K562 (cell line): ENCODE data around the gene GARIN6. TPM values are rescaled to one million over a fixed set of nuclear protein-coding genes. Genes with fewer than 3 reads are reported as not detected.

Experiments
- ATAC-seq: fragments of 200-7000 bp; cut with Tn5 transposase; 3 replicates; pipeline ENCODE4 v1.9.1; 2020; ENCODE audit warnings: moderate library complexity
- BruUV-seq: library from RNA; stranded (reverse); fragments of 400-500 nt; replicated peaks from 2 replicates; lab custom pipeline; 2021; lab: Mats Ljungman, UMichigan
- CTCF ChIA-PET: fragments of 300-600 bp; formaldehyde crosslinking; extraction: SDS; loops from one replicate; lab custom pipeline; 2021; ENCODE audit warnings: low intra/inter-chr PET ratio; lab: Yijun Ruan, JAX
- POLR2A ChIA-PET: fragments of 300-600, 350-650 bp; sonication (Branson Sonifier 250); formaldehyde crosslinking; extraction: SDS; loops from one replicate; lab custom pipeline; 2021; ENCODE audit warnings: antibody characterized with exemption, inconsistent platforms; lab: Yijun Ruan, JAX
- DNase-seq, 4 experiments: peaks; one replicate each; pipeline versions ENCODE4 v3.0.0 to v3.0.0-alpha.2; 2011 to 2018; ENCODE audit warnings: low spot score in 3 of 4, mixed read lengths in 3 of 4; ENCODE audit errors: extremely low read depth in 1 of 4
- FAIRE-seq: peaks from 2 replicates; lab custom pipeline; 2011; peaks lifted over from hg19 to GRCh38; lab: Jason Lieb, UNC
- H2AFZ ChIP-seq: 2 replicates; pipeline ENCODE4 v1.6.0; 2011; ENCODE audit warnings: low read depth, low read length, control low read depth, inconsistent platforms
- H3K27ac ChIP-seq: fragments of 200-600 bp; 3 replicates; pipeline ENCODE4 v1.8.0; 2011; ENCODE audit warnings: low read depth, mild to moderate bottlenecking, control low read depth, inconsistent platforms, low read length, moderate library complexity, mixed read lengths; ENCODE audit errors: extremely low read depth
- H3K27me3 ChIP-seq, 2 experiments: fragments of 300-600 bp in 1 of 2; 2 replicates in 1 of 2; 3 replicates in 1 of 2; pipeline versions ENCODE4 v1.6.0 to v1.8.0; 2011; ENCODE audit warnings: inconsistent platforms in 2 of 2, low read length in 2 of 2, mild to moderate bottlenecking in 1 of 2, mixed read lengths in 1 of 2, moderate library complexity in 1 of 2; ENCODE audit not compliant: control insufficient read depth in 2 of 2, insufficient read depth in 2 of 2
- H3K36me3 ChIP-seq: fragments of 300-600 bp; 3 replicates; pipeline ENCODE4 v1.8.0; 2011; ENCODE audit warnings: mild to moderate bottlenecking, low read length, inconsistent platforms; ENCODE audit not compliant: control insufficient read depth, insufficient read depth
- H3K4me1 ChIP-seq, 2 experiments: fragments of 200-600 bp in 1 of 2; replicated peaks in 1 of 2; 2 replicates in 1 of 2; 3 replicates in 1 of 2; pipeline versions ENCODE4 v1.5.1 to v1.8.0; 2011; ENCODE audit warnings: inconsistent platforms in 2 of 2, low read length in 2 of 2, mild to moderate bottlenecking in 1 of 2, mixed read lengths in 1 of 2, moderate library complexity in 1 of 2; ENCODE audit not compliant: control insufficient read depth in 2 of 2, insufficient read depth in 2 of 2
- H3K4me2 ChIP-seq: 2 replicates; pipeline ENCODE4 v1.6.1; 2011; ENCODE audit warnings: low read length, control low read depth, inconsistent platforms, mixed read lengths; ENCODE audit not compliant: insufficient read depth
- H3K4me3 ChIP-seq: fragments of 200-600 bp; sonication (generic), shearing (Covaris generic); 2 replicates; pipeline ENCODE4 v1.5.1; 2016; ENCODE audit warnings: control low read depth, inconsistent platforms
- H3K79me2 ChIP-seq: fragments of 200-600 bp; 3 replicates; pipeline ENCODE4 v1.8.0; 2011; ENCODE audit warnings: low read length, inconsistent platforms; ENCODE audit not compliant: control insufficient read depth, insufficient read depth
- H3K9ac ChIP-seq, 2 experiments: 2 replicates each; pipeline versions ENCODE4 v1.6.0 to v1.6.1; 2011; ENCODE audit warnings: low read depth in 2 of 2, low read length in 2 of 2, control low read depth in 1 of 2, inconsistent platforms in 1 of 2, mild to moderate bottlenecking in 1 of 2, mixed read lengths in 1 of 2; ENCODE audit not compliant: insufficient read depth in 1 of 2
- H3K9me1 ChIP-seq: one replicate; pipeline ENCODE4 v1.6.0; 2011; ENCODE audit warnings: inconsistent platforms, mild to moderate bottlenecking, low read length, moderate library complexity; ENCODE audit not compliant: control insufficient read depth, insufficient read depth
- H3K9me3 ChIP-seq: replicated peaks from 2 replicates; pipeline ENCODE4 v1.5.1; 2011; ENCODE audit warnings: low read depth, low read length, inconsistent platforms; ENCODE audit not compliant: control insufficient read depth, insufficient read depth
- H4K20me1 ChIP-seq: replicated peaks from 2 replicates; pipeline ENCODE4 v1.6.1; 2011; ENCODE audit warnings: low read length, inconsistent platforms, mixed read lengths; ENCODE audit not compliant: control insufficient read depth, insufficient read depth
- ERF ChIP-seq: fragments of 450-650 bp; formaldehyde crosslinking; IDR thresholded peaks from 2 replicates; pipeline ENCODE4 v1.4.0; 2020; ENCODE audit warnings: mild to moderate bottlenecking, mixed read lengths
- GABPB1 ChIP-seq: sonication (generic); formaldehyde crosslinking; IDR thresholded peaks from 2 replicates; pipeline ENCODE4 v1.8.0; 2022; ENCODE audit warnings: mild to moderate bottlenecking, missing genetic modification reagents
- HDAC1 ChIP-seq, 2 experiments: fragments of 450-650 bp; IDR thresholded peaks; 2 replicates each; pipeline ENCODE4 v1.6.1; 2016 to 2017; ENCODE audit warnings: inconsistent platforms in 1 of 2, mild to moderate bottlenecking in 1 of 2, moderate library complexity in 1 of 2
- KLF16 ChIP-seq: IDR thresholded peaks from 2 replicates; pipeline ENCODE4 v1.6.1; 2016; ENCODE audit warnings: antibody characterized with exemption
- MCM7 ChIP-seq, 2 experiments: fragments of 450-650 bp; IDR thresholded peaks; 2 replicates each; pipeline ENCODE4 v1.6.1; 2016 to 2018
- NCOA4 ChIP-seq: fragments of 450-650 bp; IDR thresholded peaks from 2 replicates; pipeline ENCODE4 v1.6.1; 2018; ENCODE audit warnings: mild to moderate bottlenecking; ENCODE audit not compliant: partially characterized antibody
- NCOA6 ChIP-seq: fragments of 450-650 bp; IDR thresholded peaks from 2 replicates; pipeline ENCODE4 v1.6.1; 2017; ENCODE audit warnings: mild to moderate bottlenecking
- RBM34 ChIP-seq: fragments of 200-400 bp; formaldehyde crosslinking; IDR thresholded peaks from 2 replicates; pipeline ENCODE4 v1.6.1; 2018; ENCODE audit warnings: low read length, borderline replicate concordance; ENCODE audit not compliant: insufficient read depth
- U2AF1 ChIP-seq: fragments of 200-400 bp; formaldehyde crosslinking; optimal IDR thresholded peaks from 2 replicates; pipeline ENCODE3; 2017; ENCODE audit warnings: mild to moderate bottlenecking, low read depth, low read length, moderate library complexity
- ZBTB1 ChIP-seq: sonication (generic); formaldehyde crosslinking; IDR thresholded peaks from 2 replicates; pipeline ENCODE4 v1.8.1; 2023; ENCODE audit warnings: missing genetic modification reagents, low read depth, mild to moderate bottlenecking, borderline replicate concordance
- ZNF224 ChIP-seq: sonication (generic); formaldehyde crosslinking; IDR thresholded peaks from 2 replicates; pipeline ENCODE4 v1.8.0; 2022; ENCODE audit warnings: mild to moderate bottlenecking, missing genetic modification reagents
- ZNF764 ChIP-seq: fragments of 250-450 bp; sonication (Bioruptor Pico); IDR thresholded peaks from 2 replicates; pipeline ENCODE4 v1.4.0; 2020; ENCODE audit warnings: low read depth, mild to moderate bottlenecking, moderate library complexity
- ZNF830 ChIP-seq: fragments of 250-450 bp; sonication (Bioruptor Pico); IDR thresholded peaks from 2 replicates; pipeline ENCODE4 v1.5.0; 2021; ENCODE audit warnings: mild to moderate bottlenecking
- WGBS: fragments of 100-300 bp; shearing (Covaris generic); methylation state at CpG from one replicate; pipeline ENCODE4 v1.1.6; 2016; ENCODE audit warnings: low coverage, mixed read lengths; ENCODE audit not compliant: insufficient coverage; ENCODE audit errors: missing lambda C conversion rate; 5-methylcytosine and 5-hydroxymethylcytosine counted together
- in situ Hi-C: fragments of 300-500 bp; cut with MboI; formaldehyde crosslinking; loops from 4 replicates; pipeline ENCODE4 v1.15.0; 2018; ENCODE audit warnings: inconsistent platforms, mixed read lengths
- intact Hi-C: fragments of 100-400 bp; cut with micrococcal nuclease; formaldehyde crosslinking; loops from 2 replicates; pipeline ENCODE4 v1.14.2; 2022
- polyA plus RNA-seq, 8 experiments: library from polyadenylated mRNA; depleted of rRNA in 4 of 8; stranded (reverse) in 5 of 8; unstranded in 3 of 8; fragments of >200 nt; fragmentation: Nextera tagmentation in 2 of 8; fragmentation: Illumina TruSeq in 1 of 8; extraction: Ambion mirVana in 2 of 8; extraction: Trizol in 1 of 8; gene quantifications; 2 replicates each; pipeline versions ENCODE4 v1.2.1 to v1.2.3, GENCODE V29; 2011 to 2014; ENCODE audit warnings: inconsistent platforms in 1 of 8, missing spikeins in 1 of 8
- total RNA-seq, 7 experiments: library from RNA; depleted of rRNA in 6 of 7; stranded (reverse); fragments of >200 nt in 6 of 7; fragmentation: Illumina TruSeq in 2 of 7; extraction: Trizol in 2 of 7; gene quantifications; 2 replicates each; pipeline versions ENCODE4 v1.2.1 to v1.2.3, GENCODE V29; 2011 to 2021; ENCODE audit warnings: low replicate concordance in 1 of 7
- TF ChIP-seq, protein P1 (sequence below): fragments of 250-450 bp; sonication (Bioruptor Pico); IDR thresholded peaks from 2 replicates; pipeline ENCODE4 v1.4.0; 2020; ENCODE audit warnings: mild to moderate bottlenecking, moderate library complexity
- TF ChIP-seq, protein P2 (sequence below): fragments of 450-650 bp; formaldehyde crosslinking; IDR thresholded peaks from 2 replicates; pipeline ENCODE4 v1.4.0; 2022; ENCODE audit warnings: mild to moderate bottlenecking, moderate library complexity

GARIN6 gene
- total and polyA plus RNA-seq, 9 of the 15 experiments (the other 6 are each of a cell fraction or from before 2014, with no cell fraction given): not detected

DNA sequence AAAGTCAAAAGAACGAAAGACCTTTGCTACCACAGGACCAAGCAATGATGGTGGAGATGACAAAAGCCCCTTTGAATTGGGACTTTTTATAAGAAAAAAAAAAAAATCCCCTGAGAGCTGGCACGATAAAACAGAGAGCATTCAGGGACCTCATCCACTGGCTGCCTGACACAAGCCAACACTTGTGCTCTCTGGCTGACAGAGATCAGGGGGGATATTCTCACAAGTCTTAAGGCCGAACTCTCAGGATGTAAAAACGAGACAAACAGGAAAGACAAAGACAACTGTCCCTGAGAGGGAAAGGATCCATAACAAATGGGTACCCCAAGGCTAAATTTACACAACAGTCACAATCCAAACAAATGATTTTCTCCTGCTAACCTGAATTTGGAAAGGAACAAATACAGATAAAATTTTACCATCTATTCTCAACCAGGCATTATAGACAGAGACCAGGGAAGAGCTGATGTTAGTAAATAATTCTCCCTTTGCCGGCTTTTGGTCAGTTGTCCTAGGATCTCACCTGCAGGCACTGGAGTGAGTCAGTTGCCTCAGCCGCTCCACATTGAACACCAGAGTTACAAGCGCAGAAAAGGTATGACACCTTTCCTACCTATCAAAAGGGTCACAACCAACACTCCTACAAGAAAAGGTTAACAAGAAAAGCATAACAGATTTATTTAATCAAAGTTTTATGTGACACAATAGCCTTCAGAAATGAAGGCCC lies 37.9 kb upstream of the GARIN6 start (continued):
- no peak for TF ChIP-seq ZNF224 (CRISPR knock-in tag)
- no peak for TF ChIP-seq ZNF764 (CRISPR knock-in tag)
- TF ChIP-seq, protein P1, sequence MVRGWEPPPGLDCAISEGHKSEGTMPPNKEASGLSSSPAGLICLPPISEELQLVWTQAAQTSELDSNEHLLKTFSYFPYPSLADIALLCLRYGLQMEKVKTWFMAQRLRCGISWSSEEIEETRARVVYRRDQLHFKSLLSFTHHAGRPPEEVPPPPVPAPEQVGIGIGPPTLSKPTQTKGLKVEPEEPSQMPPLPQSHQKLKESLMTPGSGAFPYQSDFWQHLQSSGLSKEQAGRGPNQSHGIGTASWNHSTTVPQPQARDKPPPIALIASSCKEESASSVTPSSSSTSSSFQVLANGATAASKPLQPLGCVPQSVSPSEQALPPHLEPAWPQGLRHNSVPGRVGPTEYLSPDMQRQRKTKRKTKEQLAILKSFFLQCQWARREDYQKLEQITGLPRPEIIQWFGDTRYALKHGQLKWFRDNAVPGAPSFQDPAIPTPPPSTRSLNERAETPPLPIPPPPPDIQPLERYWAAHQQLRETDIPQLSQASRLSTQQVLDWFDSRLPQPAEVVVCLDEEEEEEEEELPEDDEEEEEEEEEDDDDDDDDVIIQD (CRISPR knock-in tag): no peak

DNA sequence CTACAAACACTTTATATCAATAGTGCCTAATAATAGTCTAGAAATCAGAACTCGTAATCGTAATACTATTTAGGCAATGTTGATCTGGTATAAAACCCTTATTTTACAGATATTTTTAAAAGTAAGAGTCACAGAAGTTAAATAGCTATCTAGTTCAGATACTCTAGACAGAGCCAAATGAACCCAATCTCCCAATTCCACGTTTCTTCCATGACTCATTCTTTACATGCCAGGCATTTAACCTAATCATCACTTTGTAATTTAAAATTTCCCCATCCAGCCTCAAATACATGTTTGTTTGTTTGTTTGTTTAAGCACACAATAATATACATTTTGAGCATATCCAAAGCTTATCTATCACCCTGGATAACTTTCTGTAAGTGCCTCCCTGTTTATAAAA lies 36.4 kb upstream of the GARIN6 start:
- Histone ChIP-seq H3K4me3 (no peak overlapping the region), H3K4me2 (no peak overlapping the region), H2AFZ (no peak overlapping the region), H3K9me3 (peaks cover 1% of the 10 kb centered on the region; the same call in 1 of the 2 replicates), H3K27me3 (no peaks in the 10 kb centered on the region), H3K9ac (no peak overlapping the region), H3K27ac (no peak overlapping the region), H3K79me2 (no peaks in the 10 kb centered on the region), H4K20me1 (no peaks in the 10 kb centered on the region), H3K4me1 (no peaks in the 10 kb centered on the region), H3K36me3 (no peaks in the 10 kb centered on the region), H3K9me1 (no peaks in the 10 kb centered on the region)
- ATAC-seq (no peak), DNase-seq (no peak), FAIRE-seq (no peak)
- ChIA-PET CTCF (no interaction called here), POLR2A (no interaction called here)
- in situ Hi-C loops (no loop called here), intact Hi-C loops (no loop called here)
- WGBS: 0% methylated on average over 3 of the region's 3 CpGs
- BruUV-seq: no TSS peak
- TF ChIP-seq ZBTB1 (CRISPR knock-in tag) (no peak), RBM34 (no peak), U2AF1 (no peak), NCOA4 (no peak), ZNF830 (no peak), HDAC1 (IDR thresholded peaks at IDR 0.05) (no peak), MCM7 (IDR thresholded peaks at IDR 0.05) (no peak), GABPB1 (CRISPR knock-in tag) (no peak), KLF16 (no peak), ERF (CRISPR knock-in tag) (no peak), NCOA6 (no peak)
- TF ChIP-seq, protein P2, sequence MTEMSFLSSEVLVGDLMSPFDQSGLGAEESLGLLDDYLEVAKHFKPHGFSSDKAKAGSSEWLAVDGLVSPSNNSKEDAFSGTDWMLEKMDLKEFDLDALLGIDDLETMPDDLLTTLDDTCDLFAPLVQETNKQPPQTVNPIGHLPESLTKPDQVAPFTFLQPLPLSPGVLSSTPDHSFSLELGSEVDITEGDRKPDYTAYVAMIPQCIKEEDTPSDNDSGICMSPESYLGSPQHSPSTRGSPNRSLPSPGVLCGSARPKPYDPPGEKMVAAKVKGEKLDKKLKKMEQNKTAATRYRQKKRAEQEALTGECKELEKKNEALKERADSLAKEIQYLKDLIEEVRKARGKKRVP (CRISPR knock-in tag): no peak
